ENCODE measurements around the gene AHCYL2. TPM values are rescaled to one million over a fixed set of nuclear protein-coding genes. Genes with fewer than 3 reads are reported as not detected.

Gene AHCYL2
- total RNA-seq, 1 donor from 2014 or later = 14.7 TPM

DNA sequence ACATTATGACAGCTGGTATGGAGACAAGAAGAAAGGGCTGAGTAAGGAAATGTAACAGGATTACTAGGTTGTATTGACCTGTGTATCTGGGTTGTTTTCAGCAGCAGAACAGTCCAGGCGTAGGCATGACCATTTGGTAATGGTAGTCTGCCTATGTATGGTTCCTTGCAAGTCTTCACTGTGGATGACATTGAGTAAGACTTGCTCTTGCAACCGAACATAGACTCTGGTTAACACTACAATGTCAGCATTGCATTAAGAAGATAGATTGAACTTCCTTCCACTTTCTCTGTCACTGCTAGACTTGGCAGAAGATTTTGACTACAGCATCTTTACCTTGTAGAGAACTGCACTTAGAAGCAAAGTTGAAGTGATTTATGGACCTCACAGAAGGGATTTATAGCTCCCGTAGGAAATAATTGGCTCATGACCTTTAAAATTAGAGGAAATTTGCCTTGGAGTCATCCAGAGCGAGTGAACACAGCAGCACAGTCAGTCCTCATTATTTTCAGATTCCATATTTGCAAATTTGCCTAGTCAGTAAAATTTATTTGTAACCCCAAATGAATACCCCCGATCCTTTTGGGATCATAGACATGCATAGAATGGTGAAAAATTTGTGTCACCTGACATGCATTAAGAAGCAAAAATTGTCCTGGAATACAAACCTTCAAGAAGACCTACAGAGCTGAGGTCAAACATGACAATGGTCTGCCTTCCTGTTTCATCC lies 129.8 kb downstream of the AHCYL2 start:
- Histone ChIP-seq H3K4me3 (ENCODE audit: insufficient read depth, low read depth, low read length) (no peak overlapping the region), H3K79me2 (ENCODE audit: insufficient read depth, low read length) (no peaks in the 10 kb centered on the region), H3K27me3 (ENCODE audit: insufficient read depth, low read length) (no peaks in the 10 kb centered on the region), H3K4me1 (ENCODE audit: insufficient read depth, low read length) (no peaks in the 10 kb centered on the region), H2AFZ (ENCODE audit: low read depth, low read length) (no peak overlapping the region), H3K9ac (ENCODE audit: low read length) (no peak overlapping the region), H3K4me2 (ENCODE audit: low read length) (no peak overlapping the region), H3K9me3 (ENCODE audit: insufficient read depth, low read depth, low read length) (no peaks in the 10 kb centered on the region), H3K27ac (ENCODE audit: low read depth, low read length) (no peak overlapping the region), H4K20me1 (ENCODE audit: insufficient read depth, low read length) (no peaks in the 10 kb centered on the region), H3K36me3 (ENCODE audit: insufficient read depth, low read length) (no peaks in the 10 kb centered on the region)
- FAIRE-seq = no peak
- no peak for TF ChIP-seq EZH2 (IDR thresholded peaks at IDR 0.05; ENCODE audit: insufficient read depth, low read length)
- TF ChIP-seq CTCF (IDR thresholded peaks at IDR 0.05; ENCODE audit: insufficient read depth, low read depth, low read length) = no peak
- H3K4me3 Mint-ChIP-seq (ENCODE audit: unreplicated experiment) = no peak overlapping the region
- H3K4me1 Mint-ChIP-seq (ENCODE audit: low read depth, unreplicated experiment) = peaks cover 7% of the 10 kb centered on the region
- H3K9me3 Mint-ChIP-seq (ENCODE audit: unreplicated experiment) = no peaks in the 10 kb centered on the region
- H3K36me3 Mint-ChIP-seq (ENCODE audit: low read depth, unreplicated experiment) = no peaks in the 10 kb centered on the region
- no peak overlapping the region for H3K27ac Mint-ChIP-seq (ENCODE audit: unreplicated experiment)
- no peaks in the 10 kb centered on the region for H3K27me3 Mint-ChIP-seq (ENCODE audit: low read depth, unreplicated experiment)
- DNase-seq (ENCODE audit: low read depth) = no peak

DNA sequence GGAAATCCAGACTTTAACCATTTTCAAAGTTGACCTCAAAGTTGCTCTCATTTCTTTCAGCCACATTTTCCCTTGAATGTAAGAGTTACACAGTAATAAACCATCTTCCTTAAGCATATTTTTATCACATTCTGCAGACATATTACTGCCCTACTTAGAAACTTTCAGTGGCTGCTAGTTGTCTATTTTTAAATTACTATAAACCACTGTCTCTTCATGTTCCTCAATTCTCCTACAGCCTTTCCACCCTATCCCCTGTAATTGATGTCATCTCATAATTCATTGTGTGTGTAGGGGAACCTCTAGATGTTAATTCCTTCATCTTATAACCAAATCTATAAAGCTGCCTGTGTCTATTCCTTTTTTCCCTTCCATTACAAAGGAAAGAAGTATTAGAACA lies 131.3 kb downstream of the AHCYL2 start:
- H3K9me3 ChIP-seq (ENCODE audit: insufficient read depth, low read depth, low read length) = no peaks in the 10 kb centered on the region
- no peak overlapping the region for H2AFZ ChIP-seq (ENCODE audit: low read depth, low read length)
- H3K4me1 ChIP-seq (ENCODE audit: insufficient read depth, low read length) = no peaks in the 10 kb centered on the region
- Mint-ChIP-seq H3K27ac (ENCODE audit: unreplicated experiment) (no peak overlapping the region), H3K4me1 (ENCODE audit: low read depth, unreplicated experiment) (peaks cover 6% of the 10 kb centered on the region), H3K9me3 (ENCODE audit: unreplicated experiment) (no peaks in the 10 kb centered on the region), H3K36me3 (ENCODE audit: low read depth, unreplicated experiment) (no peaks in the 10 kb centered on the region), H3K27me3 (ENCODE audit: low read depth, unreplicated experiment) (no peaks in the 10 kb centered on the region), H3K4me3 (ENCODE audit: unreplicated experiment) (no peak overlapping the region)
- H3K36me3 ChIP-seq (ENCODE audit: insufficient read depth, low read length) = no peaks in the 10 kb centered on the region
- TF ChIP-seq EZH2 (IDR thresholded peaks at IDR 0.05; ENCODE audit: insufficient read depth, low read length) (no peak), CTCF (IDR thresholded peaks at IDR 0.05; ENCODE audit: insufficient read depth, low read depth, low read length) (no peak)
- H3K27me3 ChIP-seq (ENCODE audit: insufficient read depth, low read length) = no peaks in the 10 kb centered on the region
- H3K4me3 ChIP-seq (ENCODE audit: insufficient read depth, low read depth, low read length) = no peak overlapping the region
- DNase-seq (ENCODE audit: low read depth) (no peak), FAIRE-seq (no peak)
- no peak overlapping the region for H3K27ac ChIP-seq (ENCODE audit: low read depth, low read length)
- H3K4me2 ChIP-seq (ENCODE audit: low read length) = no peak overlapping the region
- H3K79me2 ChIP-seq (ENCODE audit: insufficient read depth, low read length) = no peaks in the 10 kb centered on the region
- H4K20me1 ChIP-seq (ENCODE audit: insufficient read depth, low read length) = no peaks in the 10 kb centered on the region
- H3K9ac ChIP-seq (ENCODE audit: low read length) = no peak overlapping the region

DNA sequence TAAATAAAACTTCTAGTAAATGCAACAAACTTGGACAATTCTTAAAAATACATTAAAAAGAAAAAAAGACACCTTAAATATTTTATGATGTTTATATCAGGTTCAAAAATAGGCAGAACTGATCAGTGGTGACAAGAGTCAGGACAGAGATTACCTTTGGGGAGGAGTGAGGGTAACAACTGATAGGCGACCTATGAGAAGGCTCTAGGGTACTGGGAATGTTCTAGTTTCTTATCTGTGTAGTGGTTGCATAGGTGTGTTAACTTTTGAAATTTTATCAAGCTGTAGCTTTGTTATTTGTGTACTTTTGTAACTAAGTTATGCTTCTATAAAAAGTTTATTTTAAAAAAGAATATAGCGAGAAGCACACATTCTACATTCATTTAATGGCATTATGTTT lies 134.3 kb downstream of the AHCYL2 start:
- Mint-ChIP-seq H3K4me1 (ENCODE audit: low read depth, unreplicated experiment) (no peaks in the 10 kb centered on the region), H3K4me3 (ENCODE audit: unreplicated experiment) (no peak overlapping the region), H3K27me3 (ENCODE audit: low read depth, unreplicated experiment) (no peaks in the 10 kb centered on the region), H3K9me3 (ENCODE audit: unreplicated experiment) (no peaks in the 10 kb centered on the region), H3K27ac (ENCODE audit: unreplicated experiment) (no peak overlapping the region), H3K36me3 (ENCODE audit: low read depth, unreplicated experiment) (no peaks in the 10 kb centered on the region)
- no peaks in the 10 kb centered on the region for H3K27me3 ChIP-seq (ENCODE audit: insufficient read depth, low read length)
- no peak overlapping the region for H3K27ac ChIP-seq (ENCODE audit: low read depth, low read length)
- DNase-seq (ENCODE audit: low read depth) (no peak), FAIRE-seq (no peak)
- no peaks in the 10 kb centered on the region for H3K79me2 ChIP-seq (ENCODE audit: insufficient read depth, low read length)
- H2AFZ ChIP-seq (ENCODE audit: low read depth, low read length) = no peak overlapping the region
- no peak overlapping the region for H3K4me2 ChIP-seq (ENCODE audit: low read length)
- no peaks in the 10 kb centered on the region for H3K4me1 ChIP-seq (ENCODE audit: insufficient read depth, low read length)
- H3K4me3 ChIP-seq (ENCODE audit: insufficient read depth, low read depth, low read length) = no peak overlapping the region
- TF ChIP-seq CTCF (IDR thresholded peaks at IDR 0.05; ENCODE audit: insufficient read depth, low read depth, low read length) = no peak
- TF ChIP-seq EZH2 (IDR thresholded peaks at IDR 0.05; ENCODE audit: insufficient read depth, low read length) = no peak
- no peaks in the 10 kb centered on the region for H3K9me3 ChIP-seq (ENCODE audit: insufficient read depth, low read depth, low read length)
- no peaks in the 10 kb centered on the region for H3K36me3 ChIP-seq (ENCODE audit: insufficient read depth, low read length)
- H4K20me1 ChIP-seq (ENCODE audit: insufficient read depth, low read length) = no peaks in the 10 kb centered on the region
- no peak overlapping the region for H3K9ac ChIP-seq (ENCODE audit: low read length)

All from astrocyte (in vitro differentiated cells and primary cell).